HG03280 (cell line): Measurements from ENCODE around the gene ELAVL1.

Experiments
- ATAC-seq: cut with Tn5 transposase; IDR thresholded peaks from one replicate; pipeline ENCODE4 v1.9.1; 2021; ENCODE audit warnings: mild to moderate bottlenecking, moderate library complexity; ENCODE audit not compliant: unreplicated experiment

Gene ELAVL1

DNA sequence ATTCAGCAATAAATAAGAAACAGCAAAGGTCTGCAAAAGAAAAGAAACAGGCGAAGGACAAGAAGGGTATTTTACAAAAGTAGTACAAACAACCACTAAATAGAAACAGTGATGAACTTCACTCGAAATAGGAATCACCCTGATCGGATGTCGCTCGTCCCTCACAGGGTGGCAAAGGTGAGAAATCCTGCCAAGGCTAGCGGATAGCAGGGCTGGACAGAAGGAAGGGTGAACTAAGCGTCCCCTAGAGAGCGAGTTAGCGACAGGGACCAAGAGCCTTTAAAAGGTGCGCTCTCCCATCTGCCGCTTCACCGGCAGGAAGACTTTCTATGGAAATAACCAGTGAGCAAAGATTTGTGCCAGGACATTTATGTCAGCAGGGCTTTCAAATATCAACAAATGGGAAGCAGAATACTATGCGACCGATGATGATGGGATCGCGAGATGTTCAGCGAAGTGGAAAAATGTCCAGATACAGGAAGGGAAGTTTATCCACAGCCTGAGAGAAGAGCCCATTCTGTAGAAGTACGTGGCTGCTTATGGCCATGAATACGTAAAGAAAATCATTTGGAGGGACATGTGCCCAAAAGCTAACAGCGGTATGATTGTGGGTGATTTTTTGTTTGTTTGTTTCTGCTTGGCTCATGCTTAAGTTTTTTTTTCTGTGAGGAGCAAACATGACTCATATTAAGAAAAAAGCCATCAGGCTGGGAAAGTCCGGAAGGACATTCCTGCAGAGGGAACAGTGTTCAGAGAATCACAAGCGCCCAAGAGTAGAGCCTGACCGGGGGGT is 18.9 kb downstream of the ELAVL1 start:
- ATAC-seq = no peak

DNA sequence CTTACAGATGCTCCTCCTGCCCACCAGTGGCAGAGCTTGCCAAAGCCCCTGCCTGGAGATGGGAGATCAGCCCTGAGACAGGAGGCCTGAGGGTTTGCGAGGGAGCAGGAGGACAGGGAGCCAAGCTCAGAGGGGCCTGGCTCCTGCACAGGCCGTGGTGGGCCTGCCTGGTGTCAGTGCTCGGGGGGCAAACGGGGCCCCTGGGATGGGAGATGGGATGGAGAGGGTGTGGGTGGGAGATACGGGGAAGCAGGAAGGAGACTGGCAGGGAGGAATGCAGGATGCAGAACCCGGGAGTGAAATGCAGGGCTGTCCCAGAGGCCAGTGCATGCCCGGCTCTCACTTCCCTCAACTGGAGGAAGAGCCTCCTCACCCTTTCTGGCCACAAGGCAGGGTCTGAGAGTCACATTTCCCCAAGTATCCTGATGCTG is 19.9 kb downstream of the ELAVL1 start:
- no peak for ATAC-seq

GRCh38 chr19:7983995-7984837 is 21.2 kb downstream of the ELAVL1 start:
- ATAC-seq = no peak

GRCh38 chr19:7983286-7983950 is 22.0 kb downstream of the ELAVL1 start:
- ATAC-seq = no peak

GRCh38 chr19:7982651-7983099 is 22.8 kb downstream of the ELAVL1 start:
- no peak for ATAC-seq

- ATAC-seq = no peak
Observed at GRCh38 chr19:7982103-7982502, 23.3 kb downstream of the ELAVL1 start.

- no peak for ATAC-seq
Observed at GRCh38 chr19:7981661-7982060, 23.8 kb downstream of the ELAVL1 start.

DNA sequence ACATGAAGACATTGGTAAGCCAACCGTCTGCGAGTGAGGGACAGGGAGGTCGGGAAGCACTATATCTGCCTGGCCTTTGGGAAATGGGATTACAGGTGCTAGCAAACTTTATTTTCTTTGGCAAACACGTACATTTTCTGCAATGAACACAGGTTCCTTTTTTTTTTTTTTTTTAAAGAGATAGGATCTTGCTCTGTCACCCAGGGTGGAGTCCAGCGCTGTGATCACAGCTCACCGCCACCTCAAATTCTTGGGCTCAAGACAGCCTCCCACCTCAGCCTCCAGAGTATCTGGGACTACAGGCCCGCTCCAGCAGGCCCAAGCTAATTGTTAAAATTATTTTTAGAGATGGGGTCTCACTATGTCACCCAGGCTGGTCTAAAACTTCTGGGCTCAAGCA is 24.2 kb downstream of the ELAVL1 start:
- no peak for ATAC-seq

DNA sequence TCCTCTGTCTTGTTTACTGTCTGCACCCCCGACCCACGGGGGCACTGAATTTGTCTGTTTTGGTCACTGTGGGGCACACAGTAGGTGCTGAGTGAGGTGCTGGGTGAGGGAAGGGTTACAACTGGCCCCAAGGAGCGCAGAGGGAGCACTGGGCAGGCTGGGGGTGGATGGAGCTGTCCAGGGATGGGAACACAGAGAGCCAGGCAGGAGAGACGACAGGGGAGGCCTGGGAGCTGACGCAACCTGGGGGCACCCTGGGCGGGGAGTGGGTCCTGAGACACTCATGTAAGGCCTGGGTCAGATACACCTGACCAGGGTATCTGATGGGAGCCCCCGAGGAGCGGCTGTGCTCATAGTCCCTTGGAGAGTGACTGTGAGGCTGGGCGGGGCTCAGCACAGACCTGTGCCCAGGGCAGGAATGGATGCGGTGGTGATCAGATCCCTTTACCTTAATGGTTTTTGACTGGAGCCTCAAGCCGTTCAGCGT is 24.8 kb downstream of the ELAVL1 start:
- ATAC-seq = no peak

DNA sequence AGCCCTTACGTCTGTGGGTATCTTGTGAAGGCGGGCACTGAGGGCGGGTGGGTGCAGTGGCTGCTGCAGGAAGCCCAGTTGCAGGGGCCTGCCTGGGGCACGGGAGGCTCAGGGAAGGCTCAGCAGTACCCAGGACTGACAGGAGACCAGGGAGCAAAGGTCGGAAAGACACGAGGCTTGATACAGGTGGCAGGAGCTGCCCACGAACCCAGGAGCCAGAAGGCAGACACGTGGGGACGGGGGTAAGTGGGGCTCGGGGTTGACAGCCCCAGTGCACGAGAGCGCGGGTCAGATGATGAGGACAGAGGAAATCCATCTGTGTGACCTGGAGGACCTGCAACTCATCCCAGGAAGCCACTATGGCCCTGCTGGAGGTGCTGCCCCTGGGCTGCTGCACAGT is 25.3 kb downstream of the ELAVL1 start:
- ATAC-seq = no peak

- ATAC-seq = no peak
Observed at GRCh38 chr19:7979559-7979958, 25.9 kb downstream of the ELAVL1 start.

DNA sequence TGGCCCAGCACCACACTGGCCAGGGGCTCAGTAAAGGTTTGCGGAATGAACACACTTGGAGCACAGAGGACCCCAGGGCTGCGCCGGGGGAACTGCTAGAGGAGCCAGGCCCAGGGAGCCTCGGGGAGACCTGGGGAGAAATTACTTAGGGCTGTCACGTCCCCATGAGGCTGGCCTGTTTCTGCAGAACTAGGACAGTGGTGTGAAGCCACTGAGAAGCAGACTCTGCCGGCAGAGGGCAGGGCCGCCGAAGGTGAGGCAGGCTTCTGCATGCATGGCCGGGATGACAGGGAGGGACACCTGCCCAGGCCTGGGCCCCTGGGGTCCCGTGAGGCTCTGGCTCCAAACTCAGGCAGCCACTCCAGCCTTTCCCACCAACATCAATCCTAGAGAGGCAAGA is 26.4 kb downstream of the ELAVL1 start:
- ATAC-seq = no peak

DNA sequence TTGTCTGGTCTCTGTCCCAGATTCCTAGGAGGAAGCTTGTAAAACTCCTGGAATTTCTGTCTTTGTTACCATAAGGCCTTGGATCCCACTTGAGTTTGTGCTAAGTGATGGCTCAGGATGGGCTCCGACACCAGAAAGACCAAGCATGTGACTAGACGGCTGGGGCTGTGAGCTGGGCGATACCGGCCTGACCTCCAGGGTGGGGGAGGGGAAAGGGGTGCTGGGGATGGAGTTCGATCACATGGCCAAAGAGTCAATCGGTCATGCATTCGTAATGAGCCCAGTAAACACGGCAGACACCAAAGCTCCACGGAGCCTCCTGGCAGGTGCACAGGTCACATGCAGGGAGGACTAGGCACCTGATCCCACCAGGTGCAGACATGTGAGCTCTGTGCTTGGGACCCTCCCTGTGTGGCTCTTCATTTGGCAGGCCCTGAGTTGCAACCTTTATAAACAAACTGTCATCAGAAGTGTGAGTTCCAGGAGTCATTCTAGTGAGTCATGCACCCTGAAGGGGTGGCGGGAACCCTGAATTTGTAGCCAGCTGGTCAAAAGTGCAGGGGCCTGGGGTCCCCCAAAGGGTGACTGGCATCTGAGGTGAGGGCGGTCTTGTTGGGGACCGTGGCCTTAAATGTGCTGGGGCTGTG is 27.1 kb downstream of the ELAVL1 start:
- ATAC-seq = no peak

GRCh38 chr19:7977723-7978040 is 27.8 kb downstream of the ELAVL1 start:
- ATAC-seq = no peak

GRCh38 chr19:7977021-7977722 is 28.3 kb downstream of the ELAVL1 start:
- ATAC-seq = no peak

- ATAC-seq = no peak
Observed at GRCh38 chr19:7976461-7976860, 29.0 kb downstream of the ELAVL1 start.

GRCh38 chr19:7975037-7975436 is 30.4 kb downstream of the ELAVL1 start:
- no peak for ATAC-seq

DNA sequence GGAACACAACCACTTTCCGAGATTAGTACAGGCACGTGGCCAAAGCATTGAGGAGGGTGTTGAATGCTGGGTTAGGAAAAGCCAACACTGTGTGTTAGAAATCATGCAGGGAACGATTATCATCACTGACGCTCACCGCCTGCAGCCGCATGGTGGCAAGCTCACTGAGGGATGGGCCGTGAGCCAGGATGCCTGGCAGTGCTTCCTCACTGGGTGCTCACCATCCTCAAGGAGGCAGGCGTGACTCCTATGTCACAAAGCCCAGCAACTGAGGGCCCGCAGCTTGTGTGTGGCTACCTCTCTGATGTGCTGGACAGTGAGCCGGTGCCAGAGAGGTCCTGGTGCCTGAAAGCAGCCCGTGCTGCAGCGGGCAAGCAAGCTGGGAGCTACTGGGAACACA is 31.6 kb downstream of the ELAVL1 start:
- ATAC-seq = no peak

DNA sequence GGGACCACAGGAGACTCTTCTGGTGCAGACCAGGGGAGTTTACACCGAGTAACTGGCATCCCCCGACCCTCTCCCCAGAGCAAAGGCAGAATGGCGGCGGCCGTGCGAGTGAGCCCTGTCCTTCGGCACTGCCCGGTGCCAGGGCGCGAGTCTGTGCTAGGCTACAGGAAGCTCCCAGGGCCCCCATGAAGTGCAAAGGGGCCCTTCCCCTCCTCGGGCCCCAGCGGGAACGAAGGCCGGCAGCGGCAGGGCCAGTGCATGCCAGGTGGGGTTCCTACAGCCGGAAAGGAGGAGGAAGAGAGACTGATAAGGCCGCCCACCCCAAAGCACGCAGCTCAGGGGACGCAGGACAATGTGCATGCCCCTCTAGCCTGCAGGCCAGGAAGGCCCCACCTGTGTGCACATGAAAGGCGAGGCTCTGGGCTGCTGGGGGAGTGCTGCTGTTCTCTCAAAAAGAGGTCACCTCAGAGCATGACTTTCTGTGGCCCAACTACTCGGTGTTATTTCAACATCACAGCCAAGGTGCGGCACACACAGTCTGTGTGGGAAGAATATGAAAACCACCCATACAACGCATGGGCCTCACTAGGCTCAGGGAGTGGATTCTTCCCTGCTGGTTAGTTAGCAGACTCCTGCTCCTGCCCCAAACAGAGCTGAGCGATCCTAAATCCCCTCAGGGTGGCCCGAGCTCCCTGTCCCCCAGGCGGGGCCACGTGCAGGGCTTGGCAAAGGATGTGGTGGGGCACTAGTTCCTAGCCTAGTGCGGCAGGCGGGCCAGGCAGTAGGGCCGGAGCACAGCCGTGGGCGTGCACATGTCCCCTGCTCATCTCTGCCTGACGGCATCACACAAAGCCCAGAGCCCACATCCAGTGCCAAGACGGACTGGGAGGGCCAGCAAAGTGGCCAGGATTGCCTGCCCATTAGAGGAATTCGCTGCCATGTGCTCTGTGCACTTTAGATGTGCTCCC is 33.6 kb downstream of the ELAVL1 start:
- no peak for ATAC-seq
